Measurements from ENCODE around the gene TMCO6. TPM values are rescaled to one million over a fixed set of nuclear protein-coding genes. Genes with fewer than 3 reads are reported as not detected.

Gene TMCO6
- total and polyA plus RNA-seq, 9 of the 15 experiments (the other 6 are each of a cell fraction or from before 2014, with no cell fraction given): 3.4 to 46.4 (median 16.7) TPM

DNA sequence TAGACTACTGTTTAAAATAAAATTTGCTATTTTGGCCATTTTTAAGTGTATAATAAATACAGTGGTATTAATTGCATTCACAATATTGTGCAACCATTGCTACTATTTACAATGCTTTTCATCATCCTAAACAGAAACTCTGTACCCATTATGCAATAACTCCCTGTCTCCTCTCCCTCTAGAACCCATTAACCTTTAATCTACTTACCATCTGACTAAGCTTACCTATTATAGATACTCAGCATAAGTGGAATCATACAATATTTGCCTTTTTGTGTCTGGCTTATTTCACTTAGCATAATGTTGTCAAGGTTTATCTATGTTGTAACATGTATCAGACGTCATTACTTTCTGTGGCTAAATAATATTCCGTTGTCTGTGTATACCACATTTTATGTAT, 32.2 kb upstream of the TMCO6 start:
- Histone ChIP-seq H3K27ac (ENCODE audit: extremely low read depth, low read depth, low read length) (no peak overlapping the region), H3K27me3 (ENCODE audit: control insufficient read depth in 2 of 2, insufficient read depth in 2 of 2, low read length in 2 of 2) (no peaks in the 10 kb centered on the region), H3K79me2 (ENCODE audit: control insufficient read depth, insufficient read depth, low read length) (no peaks in the 10 kb centered on the region), H3K9ac (ENCODE audit: insufficient read depth in 1 of 2, low read depth in 2 of 2, low read length in 2 of 2) (no peak overlapping the region), H3K4me3 (no peak overlapping the region), H3K9me1 (ENCODE audit: control insufficient read depth, insufficient read depth, low read length) (no peaks in the 10 kb centered on the region), H4K20me1 (replicated peaks; ENCODE audit: control insufficient read depth, insufficient read depth, low read length) (no peaks in the 10 kb centered on the region), H3K4me2 (ENCODE audit: insufficient read depth, low read length) (no peak overlapping the region), H3K9me3 (replicated peaks; ENCODE audit: control insufficient read depth, insufficient read depth, low read depth, low read length) (peaks cover 14% of the 10 kb centered on the region), H3K4me1 (replicated peaks in 1 of 2; ENCODE audit: control insufficient read depth in 2 of 2, insufficient read depth in 2 of 2, low read length in 2 of 2) (peaks cover 3 to 6% of the 10 kb centered on the region in 2 experiments; a peak in 3 of 5 replicates), H2AFZ (ENCODE audit: low read depth, low read length) (no peak overlapping the region), H3K36me3 (ENCODE audit: control insufficient read depth, insufficient read depth, low read length) (no peaks in the 10 kb centered on the region)
- DNase-seq (ENCODE audit: extremely low read depth in 1 of 4, low spot score in 3 of 4): no peak
- ChIA-PET CTCF (ENCODE audit: low intra/inter-chr PET ratio) (no interaction called here), POLR2A (no interaction called here)
- no TSS peak for BruUV-seq (replicated peaks)
- 58% methylated on average over 2 of the region's 2 CpGs for WGBS (ENCODE audit: insufficient coverage, low coverage, missing lambda C conversion rate)
- in situ Hi-C loops (cut with MboI) (no loop called here), intact Hi-C loops (cut with micrococcal nuclease) (no loop called here)
- no peak for ATAC-seq
- no peak for FAIRE-seq
- TF ChIP-seq CXXC5 (CRISPR knock-in tag; IDR thresholded peaks at IDR 0.05): no peak
- TF ChIP-seq TAF15 (IDR thresholded peaks at IDR 0.05; ENCODE audit: low read depth, low read length): no peak
- no peak for TF ChIP-seq ESRRB (CRISPR knock-in tag; IDR thresholded peaks at IDR 0.05; ENCODE audit: borderline replicate concordance)
- TF ChIP-seq, protein P1, sequence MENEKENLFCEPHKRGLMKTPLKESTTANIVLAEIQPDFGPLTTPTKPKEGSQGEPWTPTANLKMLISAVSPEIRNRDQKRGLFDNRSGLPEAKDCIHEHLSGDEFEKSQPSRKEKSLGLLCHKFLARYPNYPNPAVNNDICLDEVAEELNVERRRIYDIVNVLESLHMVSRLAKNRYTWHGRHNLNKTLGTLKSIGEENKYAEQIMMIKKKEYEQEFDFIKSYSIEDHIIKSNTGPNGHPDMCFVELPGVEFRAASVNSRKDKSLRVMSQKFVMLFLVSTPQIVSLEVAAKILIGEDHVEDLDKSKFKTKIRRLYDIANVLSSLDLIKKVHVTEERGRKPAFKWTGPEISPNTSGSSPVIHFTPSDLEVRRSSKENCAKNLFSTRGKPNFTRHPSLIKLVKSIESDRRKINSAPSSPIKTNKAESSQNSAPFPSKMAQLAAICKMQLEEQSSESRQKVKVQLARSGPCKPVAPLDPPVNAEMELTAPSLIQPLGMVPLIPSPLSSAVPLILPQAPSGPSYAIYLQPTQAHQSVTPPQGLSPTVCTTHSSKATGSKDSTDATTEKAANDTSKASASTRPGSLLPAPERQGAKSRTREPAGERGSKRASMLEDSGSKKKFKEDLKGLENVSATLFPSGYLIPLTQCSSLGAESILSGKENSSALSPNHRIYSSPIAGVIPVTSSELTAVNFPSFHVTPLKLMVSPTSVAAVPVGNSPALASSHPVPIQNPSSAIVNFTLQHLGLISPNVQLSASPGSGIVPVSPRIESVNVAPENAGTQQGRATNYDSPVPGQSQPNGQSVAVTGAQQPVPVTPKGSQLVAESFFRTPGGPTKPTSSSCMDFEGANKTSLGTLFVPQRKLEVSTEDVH (IDR thresholded peaks at IDR 0.05; ENCODE audit: low read depth, partially characterized antibody): no peak
- peak; percentile 88 to 92; a peak in 3 of 4 replicates for TF ChIP-seq TRIM24 (IDR thresholded peaks at IDR 0.05)
- TF ChIP-seq ZNF197 (CRISPR knock-in tag; IDR thresholded peaks at IDR 0.05; ENCODE audit: low read depth): no peak
- TF ChIP-seq NRF1 (conservative IDR thresholded peaks at IDR 0.05 in 1 of 2, IDR thresholded peaks at IDR 0.05 in 1 of 2): no peak
- no peak for TF ChIP-seq FOS (IDR thresholded peaks at IDR 0.05; ENCODE audit: extremely low read depth, insufficient read length)
- no peak for TF ChIP-seq STAG1 (CRISPR knock-in tag; IDR thresholded peaks at IDR 0.05; ENCODE audit: borderline replicate concordance)
- TF ChIP-seq ZNF408 (CRISPR knock-in tag; IDR thresholded peaks at IDR 0.05; ENCODE audit: low read depth): no peak
- no peak for TF ChIP-seq MEF2D (tag; conservative IDR thresholded peaks at IDR 0.05; ENCODE audit: low read depth)
- peak; percentile 81 for TF ChIP-seq CEBPB (tag; IDR thresholded peaks at IDR 0.05)
- TF ChIP-seq FUS (optimal IDR thresholded peaks at IDR 0.05; ENCODE audit: low read depth, low read length): no peak
- TF ChIP-seq CCNT2 (IDR thresholded peaks at IDR 0.05; ENCODE audit: borderline replicate concordance, extremely low read depth, insufficient read length, low read depth, low read length): no peak
- TF ChIP-seq ARID2 (IDR thresholded peaks at IDR 0.05): no peak
- TF ChIP-seq EP300 (IDR thresholded peaks at IDR 0.05; ENCODE audit: low read length): no peak
- TF ChIP-seq SMARCE1 (IDR thresholded peaks at IDR 0.05): no peak
- TF ChIP-seq HEY1 (CRISPR knock-in tag; IDR thresholded peaks at IDR 0.05; ENCODE audit: borderline replicate concordance): no peak
- no peak for TF ChIP-seq CEBPG (CRISPR knock-in tag; IDR thresholded peaks at IDR 0.05)
- TF ChIP-seq CEBPG (tag; conservative IDR thresholded peaks at IDR 0.05 in 1 of 2, IDR thresholded peaks at IDR 0.05 in 1 of 2): peak; percentile 76 to 84
- TF ChIP-seq TFAM (CRISPR knock-in tag; conservative IDR thresholded peaks at IDR 0.05): no peak
- TF ChIP-seq, protein P2, sequence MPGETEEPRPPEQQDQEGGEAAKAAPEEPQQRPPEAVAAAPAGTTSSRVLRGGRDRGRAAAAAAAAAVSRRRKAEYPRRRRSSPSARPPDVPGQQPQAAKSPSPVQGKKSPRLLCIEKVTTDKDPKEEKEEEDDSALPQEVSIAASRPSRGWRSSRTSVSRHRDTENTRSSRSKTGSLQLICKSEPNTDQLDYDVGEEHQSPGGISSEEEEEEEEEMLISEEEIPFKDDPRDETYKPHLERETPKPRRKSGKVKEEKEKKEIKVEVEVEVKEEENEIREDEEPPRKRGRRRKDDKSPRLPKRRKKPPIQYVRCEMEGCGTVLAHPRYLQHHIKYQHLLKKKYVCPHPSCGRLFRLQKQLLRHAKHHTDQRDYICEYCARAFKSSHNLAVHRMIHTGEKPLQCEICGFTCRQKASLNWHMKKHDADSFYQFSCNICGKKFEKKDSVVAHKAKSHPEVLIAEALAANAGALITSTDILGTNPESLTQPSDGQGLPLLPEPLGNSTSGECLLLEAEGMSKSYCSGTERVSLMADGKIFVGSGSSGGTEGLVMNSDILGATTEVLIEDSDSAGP (CRISPR knock-in tag; IDR thresholded peaks at IDR 0.05): no peak

All from K562 (cell line).